Esophagus muscularis mucosa (tissue), 3 donors: ENCODE results near the gene IP6K1.
"Not testable (repeated sequence)": the region's sequence is repeated elsewhere in the genome, so short reads cannot be mapped to it uniquely, and the experiment has no call there.

Experiments
- CTCF ChIP-seq, 3 experiments: fragments of 200-600 bp in 2 of 3; fragments of 450-650 bp in 1 of 3; sonication (generic) in 2 of 3; IDR thresholded peaks; one replicate each; pipeline ENCODE4 v1.5.1; 2017 to 2019; ENCODE audit warnings: antibody characterized with exemption in 3 of 3, mild to moderate bottlenecking in 2 of 3, moderate library complexity in 1 of 3
- POLR2A ChIP-seq: fragments of 450-650 bp; IDR thresholded peaks from one replicate; pipeline ENCODE4 v1.6.1; 2017; ENCODE audit warnings: antibody characterized with exemption, moderate library complexity, mild to moderate bottlenecking, low read depth

- not testable (repeated sequence) for TF ChIP-seq CTCF (IDR thresholded peaks at IDR 0.05); POLR2A
Observed at GRCh38 chr3:49748874-49749273, 37.5 kb downstream of the IP6K1 start.
